NB4 (cell line): ENCODE data around the gene ETFRF1.

ENCODE experiments used
- DNase-seq: peaks from one replicate; pipeline ENCODE4 v3.0.0; 2010; ENCODE audit warnings: low read depth
- H3K4me3 ChIP-seq: one replicate; pipeline ENCODE4 v1.5.1; 2011; ENCODE audit warnings: mild to moderate bottlenecking, low read depth, low read length, moderate library complexity
- CTCF ChIP-seq: IDR thresholded peaks from one replicate; pipeline ENCODE4 v1.5.1; 2012; ENCODE audit warnings: low read depth, low read length
- MYC ChIP-seq: IDR thresholded peaks from 2 replicates; pipeline ENCODE4 v1.6.1; 2011; ENCODE audit warnings: low read depth, low read length
- POLR2A ChIP-seq: IDR thresholded peaks from 2 replicates; pipeline ENCODE4 v1.6.1; 2011; ENCODE audit warnings: mild to moderate bottlenecking; ENCODE audit not compliant: insufficient read length; ENCODE audit errors: extremely low read depth
- TF ChIP-seq, protein P1 (sequence below): IDR thresholded peaks from 2 replicates; pipeline ENCODE4 v1.6.1; 2011; ENCODE audit warnings: low read depth, low read length

The ETFRF1 gene

DNA sequence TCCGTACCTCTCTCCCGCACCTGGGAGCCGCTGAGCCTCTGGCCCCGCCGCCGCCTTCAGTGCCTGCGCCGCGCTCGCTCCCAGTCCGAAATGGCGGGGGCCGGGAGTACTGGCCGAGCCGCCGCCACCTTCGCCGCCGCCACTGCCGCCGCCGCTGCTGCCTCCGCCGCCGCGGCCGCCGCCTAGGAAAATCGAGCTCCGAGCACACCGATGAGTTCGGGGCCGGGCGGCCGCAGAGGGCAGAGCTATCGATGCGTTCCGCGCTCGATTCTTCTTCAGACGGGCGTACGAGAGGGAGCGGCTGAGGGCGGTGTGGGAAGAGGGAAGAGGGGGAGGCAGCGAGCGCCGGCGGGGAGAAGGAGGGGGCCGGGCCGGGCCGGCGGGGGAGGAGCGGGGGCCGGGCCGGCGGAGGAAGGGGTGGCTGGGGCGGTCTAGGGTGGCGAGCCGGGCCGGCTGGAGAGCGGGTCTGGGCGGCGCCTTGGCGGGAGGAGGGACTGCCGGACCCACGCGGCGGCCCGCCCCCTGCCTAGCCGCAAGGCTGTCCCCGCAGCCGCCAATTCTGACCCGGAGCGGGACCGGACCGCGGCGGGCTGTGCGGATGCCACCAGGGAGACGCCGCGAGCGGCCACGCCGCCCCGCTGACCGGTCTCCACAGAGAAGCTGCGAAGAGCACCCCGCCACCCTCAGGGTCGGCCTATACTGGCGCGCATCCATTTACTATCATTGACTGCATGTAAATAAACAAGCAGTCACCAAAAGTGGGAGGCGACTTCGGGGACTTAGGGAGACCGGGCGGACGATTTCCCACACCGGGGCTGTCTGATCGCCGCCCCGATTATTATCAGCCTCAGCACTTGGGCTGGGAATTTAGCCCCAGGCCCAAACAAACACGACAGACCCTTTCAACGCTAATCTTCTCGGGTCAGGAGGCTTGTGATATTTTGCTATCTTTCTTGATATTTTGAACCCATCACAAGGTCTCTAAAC lies 56.0 kb downstream of the ETFRF1 start, which contains the start of gene KRAS:
KRAS (minus strand) TSS at position 186 of the 987 bp plus-strand sequence.
- no peak for TF ChIP-seq CTCF
- TF ChIP-seq, protein P1, sequence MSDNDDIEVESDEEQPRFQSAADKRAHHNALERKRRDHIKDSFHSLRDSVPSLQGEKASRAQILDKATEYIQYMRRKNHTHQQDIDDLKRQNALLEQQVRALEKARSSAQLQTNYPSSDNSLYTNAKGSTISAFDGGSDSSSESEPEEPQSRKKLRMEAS: peak; percentile 65
- peak; percentile 85 for TF ChIP-seq MYC
- peak; percentile 93 for TF ChIP-seq POLR2A
- peak within 1 kb of the TSS; percentile 71 for H3K4me3 ChIP-seq
- peak; percentile 100 for DNase-seq

GRCh38 chr12:25251769-25252168 lies 56.7 kb downstream of the ETFRF1 start:
- no peak for DNase-seq
- TF ChIP-seq POLR2A (no peak), MYC (no peak), CTCF (no peak)
- TF ChIP-seq, protein P1: no peak

GRCh38 chr12:25252946-25253345 lies 57.9 kb downstream of the ETFRF1 start:
- TF ChIP-seq MYC (no peak), POLR2A (no peak), CTCF (no peak)
- TF ChIP-seq, protein P1: no peak
- DNase-seq: no peak
- H3K4me3 ChIP-seq: no peak overlapping the region

More at GRCh38 chr12:25251769-25252168, 56.7 kb downstream of the ETFRF1 start:
- peak overlapping the region; percentile 70 for H3K4me3 ChIP-seq

DNA sequence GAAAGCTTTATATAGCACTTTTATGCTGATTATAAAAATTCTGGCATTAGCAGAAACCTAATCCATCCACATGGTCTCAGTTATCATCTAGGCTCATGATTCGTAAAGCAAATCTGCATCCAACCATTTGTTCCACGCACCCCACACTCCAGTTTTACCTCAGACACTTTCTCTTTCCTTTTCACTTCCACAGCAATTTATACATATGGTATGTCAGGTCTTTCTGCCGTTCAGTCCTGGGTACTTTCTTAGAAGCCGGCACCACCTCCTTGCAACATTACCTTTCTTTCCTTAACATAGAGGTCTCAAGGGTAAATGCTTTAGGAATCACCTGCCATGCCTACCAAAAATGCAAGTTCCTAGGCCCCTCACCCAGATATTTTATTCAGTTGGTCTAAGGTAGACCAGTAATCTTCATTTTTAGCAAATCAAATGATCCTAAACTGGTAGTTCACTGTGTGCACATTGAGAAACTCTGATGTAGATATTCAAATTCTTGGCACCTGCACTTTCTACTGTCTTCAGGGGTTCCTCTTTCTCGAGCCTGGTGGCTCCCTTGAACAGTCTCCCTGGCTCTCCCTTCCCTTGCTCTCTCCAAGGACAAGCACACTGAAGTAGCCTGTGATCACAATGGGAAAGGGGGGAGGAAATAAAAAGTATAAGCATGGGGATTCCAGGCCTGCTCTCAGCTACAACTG lies 58.5 kb downstream of the ETFRF1 start:
- DNase-seq: no peak
- no peak overlapping the region for H3K4me3 ChIP-seq
- no peak for TF ChIP-seq CTCF
- no peak for TF ChIP-seq POLR2A
- TF ChIP-seq, protein P1: no peak
- TF ChIP-seq MYC: no peak

DNA sequence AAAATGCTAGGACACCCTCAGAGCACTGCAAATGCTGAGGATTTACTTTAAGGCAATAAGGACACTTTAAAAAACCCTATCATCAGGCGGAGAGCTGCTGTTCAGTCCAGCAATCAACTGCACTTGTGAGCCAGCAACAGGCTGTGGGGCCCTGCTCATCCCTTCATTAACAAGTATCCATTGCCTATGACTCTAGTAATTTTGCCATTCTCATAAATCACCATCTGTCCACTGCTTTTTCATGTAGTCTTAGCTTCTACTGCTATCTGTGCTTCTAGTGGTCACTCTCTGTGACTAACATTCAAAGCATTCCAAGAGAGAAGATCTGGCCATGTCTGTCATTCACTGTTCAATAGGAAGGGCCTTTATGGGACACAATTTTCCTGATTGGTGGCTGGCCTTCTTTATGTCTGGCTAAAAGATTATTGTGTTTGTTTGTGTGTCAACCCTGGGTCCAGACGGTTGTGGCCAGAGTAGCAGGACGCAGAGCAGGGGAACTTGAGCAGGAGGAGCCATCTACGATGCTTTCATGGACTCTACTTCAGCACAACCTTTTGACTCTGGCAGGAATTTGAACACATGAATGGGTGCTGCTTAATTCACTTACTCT lies 59.3 kb downstream of the ETFRF1 start:
- H3K4me3 ChIP-seq: no peak overlapping the region
- TF ChIP-seq CTCF: no peak
- no peak for TF ChIP-seq POLR2A
- TF ChIP-seq MYC: no peak
- TF ChIP-seq, protein P1: no peak
- DNase-seq: no peak
